GM12878 (cell line): ENCODE results near the gene UGT1A6. TPM values are rescaled to one million over a fixed set of nuclear protein-coding genes. Genes with fewer than 3 reads are reported as not detected.

Experiments
- ATAC-seq: fragments of 200-7000 bp; cut with Tn5 transposase; 3 replicates; pipeline ENCODE4 v1.9.1; 2020; ENCODE audit warnings: mild to moderate bottlenecking, moderate library complexity
- BruUV-seq: library from RNA; stranded (reverse); fragments of 400-500 nt; replicated peaks from 2 replicates; lab custom pipeline; 2021; lab: Mats Ljungman, UMichigan
- CTCF ChIA-PET: fragments of 300-600 bp; sonication (Branson Sonifier 250); formaldehyde crosslinking; extraction: SDS; loops from one replicate; lab custom pipeline; 2021; ENCODE audit warnings: inconsistent platforms; lab: Yijun Ruan, JAX
- POLR2A ChIA-PET: fragments of 350-600 bp; formaldehyde crosslinking; extraction: SDS; loops from one replicate; lab custom pipeline; 2021; ENCODE audit warnings: inconsistent platforms; lab: Charles Lee
- RAD21 ChIA-PET: fragments of 300-600 bp; sonication (Branson Sonifier 250); formaldehyde crosslinking; loops from one replicate; lab custom pipeline; 2023; ENCODE audit warnings: antibody characterized with exemption; ENCODE audit not compliant: unreplicated experiment; lab: Charles Lee
- SMC1A ChIA-PET: fragments of 300-600 bp; sonication (Branson Sonifier 250); formaldehyde crosslinking; loops from one replicate; lab custom pipeline; 2023; ENCODE audit not compliant: unreplicated experiment, uncharacterized antibody; lab: Charles Lee
- DNase-seq: peaks from one replicate; pipeline ENCODE4 v3.0.0-alpha.2; 2011; ENCODE audit warnings: low read depth, low spot score
- FAIRE-seq: peaks from 3 replicates; lab custom pipeline; 2011; peaks lifted over from hg19 to GRCh38; lab: Jason Lieb, UNC
- H2AFZ ChIP-seq: 2 replicates; pipeline ENCODE4 v1.6.0; 2011; ENCODE audit warnings: low read depth, low read length, control low read depth; ENCODE audit not compliant: control insufficient read depth
- H3K27ac ChIP-seq: 2 replicates; pipeline ENCODE4 v1.5.1; 2011; ENCODE audit warnings: control low read depth; ENCODE audit not compliant: control insufficient read depth, insufficient read depth
- H3K27me3 ChIP-seq, 2 experiments: replicated peaks in 1 of 2; 2 replicates each; pipeline versions ENCODE4 v1.6.0 to v1.6.1; 2011; ENCODE audit warnings: low read length in 1 of 2; ENCODE audit not compliant: control insufficient read depth in 2 of 2, insufficient read depth in 2 of 2
- H3K36me3 ChIP-seq, 2 experiments: 2 replicates each; pipeline ENCODE4 v1.5.1; 2011; ENCODE audit warnings: low read length in 1 of 2; ENCODE audit not compliant: control insufficient read depth in 2 of 2, insufficient read depth in 2 of 2
- H3K4me1 ChIP-seq: 2 replicates; pipeline ENCODE4 v1.6.1; 2011; ENCODE audit warnings: mild to moderate bottlenecking, low read length, moderate library complexity, mixed read lengths; ENCODE audit not compliant: control insufficient read depth, insufficient read depth
- H3K4me2 ChIP-seq: 2 replicates; pipeline ENCODE4 v1.6.0; 2011; ENCODE audit warnings: control low read depth; ENCODE audit not compliant: control insufficient read depth, insufficient read depth
- H3K4me3 ChIP-seq: fragments of 200-600 bp; sonication (generic); 2 replicates; pipeline ENCODE4 v1.5.1; 2016
- H3K79me2 ChIP-seq: 2 replicates; pipeline ENCODE4 v1.6.0; 2011; ENCODE audit warnings: low read length; ENCODE audit not compliant: control insufficient read depth, insufficient read depth
- H3K9ac ChIP-seq: 2 replicates; pipeline ENCODE4 v1.8.0; 2011; ENCODE audit warnings: low read length, control low read depth, mixed read lengths; ENCODE audit not compliant: control insufficient read depth, insufficient read depth
- H3K9me3 ChIP-seq: replicated peaks from 3 replicates; pipeline ENCODE4 v1.5.1; 2011; ENCODE audit warnings: mild to moderate bottlenecking, low read length; ENCODE audit not compliant: control insufficient read depth, insufficient read depth
- H4K20me1 ChIP-seq: 2 replicates; pipeline ENCODE4 v1.6.0; 2011; ENCODE audit not compliant: control insufficient read depth, insufficient read depth
- ASH2L ChIP-seq: fragments of 300-600, 200-600 bp; sonication (generic); IDR thresholded peaks from 2 replicates; pipeline ENCODE4 v1.6.1; 2017; ENCODE audit warnings: low read depth, mild to moderate bottlenecking, borderline replicate concordance
- BMI1 ChIP-seq: fragments of 450-650 bp; IDR thresholded peaks from 2 replicates; pipeline ENCODE4 v1.6.1; 2016; ENCODE audit warnings: mild to moderate bottlenecking, moderate library complexity, borderline replicate concordance
- CREM ChIP-seq: IDR thresholded peaks from 2 replicates; pipeline ENCODE4 v1.6.1; 2014; ENCODE audit warnings: antibody characterized with exemption, low read depth
- DPF2 ChIP-seq: fragments of 450-650 bp; IDR thresholded peaks from 2 replicates; pipeline ENCODE4 v1.6.1; 2017; ENCODE audit warnings: mild to moderate bottlenecking
- E2F8 ChIP-seq: fragments of 450-650 bp; IDR thresholded peaks from 2 replicates; pipeline ENCODE4 v1.6.1; 2018; ENCODE audit warnings: mild to moderate bottlenecking, low read depth, moderate library complexity; ENCODE audit not compliant: partially characterized antibody
- EZH2 ChIP-seq: IDR thresholded peaks from 2 replicates; pipeline ENCODE4 v1.6.1; 2012; ENCODE audit warnings: low read depth, mild to moderate bottlenecking, control low read depth, inconsistent platforms, low read length, borderline replicate concordance; ENCODE audit not compliant: control insufficient read depth
- FOXK2 ChIP-seq: fragments of 450-650 bp; IDR thresholded peaks from 2 replicates; pipeline ENCODE4 v1.6.1; 2017; ENCODE audit warnings: mild to moderate bottlenecking, moderate library complexity
- IRF4 ChIP-seq: IDR thresholded peaks from 2 replicates; pipeline ENCODE4 v1.6.1; 2011; ENCODE audit warnings: low read depth, low read length
- POLR2AphosphoS2 ChIP-seq: IDR thresholded peaks from 2 replicates; pipeline ENCODE4 v1.6.1; 2011; ENCODE audit warnings: low read depth, mild to moderate bottlenecking, low read length, improper control_type of control experiment, moderate library complexity
- POU2F2 ChIP-seq: IDR thresholded peaks from 3 replicates; pipeline ENCODE4 v1.6.1; 2011; ENCODE audit warnings: low read depth, mild to moderate bottlenecking, low read length, borderline replicate concordance
- SIX5 ChIP-seq: IDR thresholded peaks from 2 replicates; pipeline ENCODE4 v1.6.1; 2011; ENCODE audit warnings: mild to moderate bottlenecking, low read depth, low read length, moderate library complexity; ENCODE audit not compliant: severe bottlenecking
- SUPT20H ChIP-seq: IDR thresholded peaks from 2 replicates; pipeline ENCODE4 v1.6.1; 2011; ENCODE audit warnings: low read depth, mild to moderate bottlenecking, low read length, moderate library complexity, borderline replicate concordance; ENCODE audit not compliant: control insufficient read depth
- SUZ12 ChIP-seq: fragments of 200-600 bp; sonication (generic); IDR thresholded peaks from one replicate; pipeline ENCODE4 v1.6.1; 2018; ENCODE audit warnings: antibody characterized with exemption, mild to moderate bottlenecking; ENCODE audit not compliant: unreplicated experiment
- ZNF274 ChIP-seq: IDR thresholded peaks from one replicate; pipeline ENCODE4 v1.8.0; 2011; ENCODE audit not compliant: insufficient read length, insufficient read depth
- WGBS: methylation state at CpG from one replicate; pipeline ENCODE4 v1.1.6; 2016; ENCODE audit warnings: low lambda C conversion rate; ENCODE audit not compliant: insufficient replicate concordance, insufficient coverage; ENCODE audit errors: missing lambda C conversion rate; 5-methylcytosine and 5-hydroxymethylcytosine counted together
- in situ Hi-C: fragments of 300-500 bp; cut with MboI; formaldehyde crosslinking; loops from 9 replicates; pipeline ENCODE4 v1.14.3; 2018; ENCODE audit warnings: mixed read lengths
- intact Hi-C: fragments of 100-400 bp; cut with micrococcal nuclease; formaldehyde crosslinking; loops from one replicate; pipeline ENCODE4 v1.14.2; 2022; ENCODE audit not compliant: unreplicated experiment
- polyA plus RNA-seq, 11 experiments: library from polyadenylated mRNA; depleted of rRNA in 4 of 11; unstranded in 6 of 11; stranded (reverse) in 5 of 11; fragments of >200 nt; fragmentation: Nextera tagmentation in 4 of 11; fragmentation: Illumina TruSeq in 1 of 11; extraction: Ambion mirVana in 4 of 11; extraction: Trizol in 1 of 11; gene quantifications; 1 replicate in 1 of 11; 2 replicates in 10 of 11; pipeline versions ENCODE4 v1.2.1 to v1.2.3, GENCODE V29; 2011 to 2016; ENCODE audit warnings: inconsistent platforms in 2 of 11, missing spikeins in 2 of 11, low read depth in 1 of 11
- total RNA-seq, 4 experiments: library from RNA; depleted of rRNA in 3 of 4; stranded (reverse); fragments of >200 nt in 3 of 4; fragmentation: Illumina TruSeq in 1 of 4; extraction: Trizol in 1 of 4; gene quantifications; 2 replicates each; pipeline versions ENCODE4 v1.2.1 to v1.2.3, GENCODE V29; 2013 to 2021
- TF ChIP-seq, protein P1 (sequence below): fragments of 450-650 bp; IDR thresholded peaks from 2 replicates; pipeline ENCODE4 v1.6.1; 2014; ENCODE audit warnings: mild to moderate bottlenecking
- TF ChIP-seq, protein P2 (sequence below): IDR thresholded peaks from 2 replicates; pipeline ENCODE4 v1.6.1; 2011; ENCODE audit warnings: low read depth, low read length, improper control_type of control experiment, borderline replicate concordance

UGT1A6 gene
- total and polyA plus RNA-seq, 10 of the 15 experiments (the other 5 are each of a cell fraction or from before 2014, with no cell fraction given), result not detected

DNA sequence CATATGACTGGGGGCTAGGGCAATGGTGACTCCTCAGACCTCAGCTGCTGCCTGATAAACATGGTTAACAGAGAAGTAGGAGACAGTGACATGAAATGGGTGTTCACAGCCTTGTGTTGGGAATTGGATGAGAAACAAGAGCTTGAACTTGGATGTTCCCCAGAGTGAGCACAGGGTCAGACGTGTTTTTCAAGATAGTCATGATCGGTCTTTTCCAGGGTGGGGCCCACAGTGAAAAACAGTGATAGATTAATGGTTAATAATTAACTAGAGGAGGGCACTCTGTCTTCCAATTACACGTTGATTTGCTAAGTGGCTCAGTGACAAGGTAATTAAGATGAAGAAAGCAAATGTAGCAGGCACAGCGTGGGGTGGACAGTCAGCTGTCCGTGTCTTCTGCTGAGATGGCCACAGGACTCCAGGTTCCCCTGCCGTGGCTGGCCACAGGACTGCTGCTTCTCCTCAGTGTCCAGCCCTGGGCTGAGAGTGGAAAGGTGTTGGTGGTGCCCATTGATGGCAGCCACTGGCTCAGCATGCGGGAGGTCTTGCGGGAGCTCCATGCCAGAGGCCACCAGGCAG lies 36.1 kb downstream of the UGT1A6 start, which contains the start of gene UGT1A3:
Gene UGT1A3, plus strand, starts transcription at position 320 of the 579 bp plus-strand sequence. Its CDS starts 85 bp downstream, at position 405.
- POLR2A ChIA-PET, result no interaction called here

More for the DNA sequence above, 36.1 kb downstream of the UGT1A6 start, which contains the start of gene UGT1A3:
- Histone ChIP-seq H3K27me3 (no peaks in the 10 kb centered on the region), H3K9me3 (no peaks in the 10 kb centered on the region), H3K79me2 (no peaks in the 10 kb centered on the region), H3K4me3 (no peak within 1 kb of the TSS), H4K20me1 (no peaks in the 10 kb centered on the region), H3K4me1 (no peaks in the 10 kb centered on the region), H3K9ac (no peak within 1 kb of the TSS), H3K27ac (no peak within 1 kb of the TSS), H3K36me3 (no peaks in the 10 kb centered on the region), H2AFZ (no peak within 1 kb of the TSS), H3K4me2 (no peak within 1 kb of the TSS)
- in situ Hi-C loops, result no loop called here
- TF ChIP-seq, protein P1, sequence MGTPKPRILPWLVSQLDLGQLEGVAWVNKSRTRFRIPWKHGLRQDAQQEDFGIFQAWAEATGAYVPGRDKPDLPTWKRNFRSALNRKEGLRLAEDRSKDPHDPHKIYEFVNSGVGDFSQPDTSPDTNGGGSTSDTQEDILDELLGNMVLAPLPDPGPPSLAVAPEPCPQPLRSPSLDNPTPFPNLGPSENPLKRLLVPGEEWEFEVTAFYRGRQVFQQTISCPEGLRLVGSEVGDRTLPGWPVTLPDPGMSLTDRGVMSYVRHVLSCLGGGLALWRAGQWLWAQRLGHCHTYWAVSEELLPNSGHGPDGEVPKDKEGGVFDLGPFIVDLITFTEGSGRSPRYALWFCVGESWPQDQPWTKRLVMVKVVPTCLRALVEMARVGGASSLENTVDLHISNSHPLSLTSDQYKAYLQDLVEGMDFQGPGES, result no peak
- no peak for TF ChIP-seq FOXK2
- TF ChIP-seq, protein P2, sequence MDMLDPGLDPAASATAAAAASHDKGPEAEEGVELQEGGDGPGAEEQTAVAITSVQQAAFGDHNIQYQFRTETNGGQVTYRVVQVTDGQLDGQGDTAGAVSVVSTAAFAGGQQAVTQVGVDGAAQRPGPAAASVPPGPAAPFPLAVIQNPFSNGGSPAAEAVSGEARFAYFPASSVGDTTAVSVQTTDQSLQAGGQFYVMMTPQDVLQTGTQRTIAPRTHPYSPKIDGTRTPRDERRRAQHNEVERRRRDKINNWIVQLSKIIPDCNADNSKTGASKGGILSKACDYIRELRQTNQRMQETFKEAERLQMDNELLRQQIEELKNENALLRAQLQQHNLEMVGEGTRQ, result no peak
- TF ChIP-seq BMI1, result no peak
- no peak for TF ChIP-seq POU2F2
- no peak for TF ChIP-seq CREM
- no peak for TF ChIP-seq SUZ12
- TF ChIP-seq POLR2AphosphoS2, result no peak
- no peak for TF ChIP-seq DPF2
- TF ChIP-seq ASH2L, result no peak
- TF ChIP-seq SUPT20H, result no peak
- TF ChIP-seq ZNF274, result no peak
- no peak for TF ChIP-seq IRF4
- TF ChIP-seq EZH2, result no peak
- TF ChIP-seq E2F8, result no peak
- no peak for TF ChIP-seq SIX5
- SMC1A ChIA-PET, result no interaction called here
- intact Hi-C loops, result no loop called here
- RAD21 ChIA-PET, result no interaction called here
- BruUV-seq, result no TSS peak
- DNase-seq, result no peak
- ATAC-seq, result no peak
- WGBS, result 26% methylated on average over 8 of the region's 8 CpGs
- no peak for FAIRE-seq
- CTCF ChIA-PET, result no interaction called here
